ENCODE measurements around the gene ZG16B. TPM values are rescaled to one million over a fixed set of nuclear protein-coding genes. Genes with fewer than 3 reads are reported as not detected.

Gene ZG16B
- polyA plus RNA-seq, 1 experiment, result 0.40 TPM

DNA sequence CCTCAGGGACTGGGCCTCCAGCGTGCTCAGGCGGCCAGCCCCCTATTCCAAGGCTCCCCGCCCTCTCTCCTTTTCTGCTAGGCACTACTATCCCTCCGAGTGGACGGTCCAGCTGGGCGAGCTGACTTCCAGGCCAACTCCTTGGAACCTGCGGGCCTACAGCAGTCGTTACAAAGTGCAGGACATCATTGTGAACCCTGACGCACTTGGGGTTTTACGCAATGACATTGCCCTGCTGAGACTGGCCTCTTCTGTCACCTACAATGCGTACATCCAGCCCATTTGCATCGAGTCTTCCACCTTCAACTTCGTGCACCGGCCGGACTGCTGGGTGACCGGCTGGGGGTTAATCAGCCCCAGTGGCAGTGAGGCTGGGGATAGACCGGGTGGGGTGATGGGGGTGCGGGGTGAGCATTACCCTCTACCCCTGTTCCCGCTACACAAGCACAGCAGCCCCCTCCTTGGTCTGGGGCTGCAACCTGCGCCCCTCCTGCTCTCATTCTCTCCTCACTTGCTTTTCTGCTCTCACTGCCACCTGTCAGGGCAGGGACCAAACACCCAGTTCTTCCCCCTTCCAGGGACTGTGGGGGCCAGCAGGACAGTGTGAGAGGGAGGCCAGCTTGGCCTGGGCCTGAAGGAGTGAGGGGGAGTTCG lies 30.8 kb upstream of the ZG16B start:
- Histone ChIP-seq H3K27ac (ENCODE audit: low read depth, low read length) (no peak overlapping the region), H3K27me3 (ENCODE audit: control insufficient read depth, insufficient read depth, low read length) (peaks cover 11% of the 10 kb centered on the region), H3K9me3 (ENCODE audit: control insufficient read depth, insufficient read depth, low read length) (peaks cover 5% of the 10 kb centered on the region; the same call in 1 of the 2 replicates), H3K4me3 (ENCODE audit: low read depth, low read length) (no peak overlapping the region)
- TF ChIP-seq, protein P1, sequence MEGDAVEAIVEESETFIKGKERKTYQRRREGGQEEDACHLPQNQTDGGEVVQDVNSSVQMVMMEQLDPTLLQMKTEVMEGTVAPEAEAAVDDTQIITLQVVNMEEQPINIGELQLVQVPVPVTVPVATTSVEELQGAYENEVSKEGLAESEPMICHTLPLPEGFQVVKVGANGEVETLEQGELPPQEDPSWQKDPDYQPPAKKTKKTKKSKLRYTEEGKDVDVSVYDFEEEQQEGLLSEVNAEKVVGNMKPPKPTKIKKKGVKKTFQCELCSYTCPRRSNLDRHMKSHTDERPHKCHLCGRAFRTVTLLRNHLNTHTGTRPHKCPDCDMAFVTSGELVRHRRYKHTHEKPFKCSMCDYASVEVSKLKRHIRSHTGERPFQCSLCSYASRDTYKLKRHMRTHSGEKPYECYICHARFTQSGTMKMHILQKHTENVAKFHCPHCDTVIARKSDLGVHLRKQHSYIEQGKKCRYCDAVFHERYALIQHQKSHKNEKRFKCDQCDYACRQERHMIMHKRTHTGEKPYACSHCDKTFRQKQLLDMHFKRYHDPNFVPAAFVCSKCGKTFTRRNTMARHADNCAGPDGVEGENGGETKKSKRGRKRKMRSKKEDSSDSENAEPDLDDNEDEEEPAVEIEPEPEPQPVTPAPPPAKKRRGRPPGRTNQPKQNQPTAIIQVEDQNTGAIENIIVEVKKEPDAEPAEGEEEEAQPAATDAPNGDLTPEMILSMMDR (IDR thresholded peaks at IDR 0.05; ENCODE audit: low read depth, low read length), result no peak
- POLR2A ChIA-PET, result interaction anchor here (0.6 kb wide), 1 partner anchor 75 kb away, joined by 5 read pairs; no protein-coding TSS in a partner anchor
- CTCF ChIA-PET, result interaction anchor here (2.0 kb wide), 1 partner anchor 69 kb away, joined by 7 read pairs; no protein-coding TSS in a partner anchor
- no peak for DNase-seq (ENCODE audit: low read depth, low spot score)

DNA sequence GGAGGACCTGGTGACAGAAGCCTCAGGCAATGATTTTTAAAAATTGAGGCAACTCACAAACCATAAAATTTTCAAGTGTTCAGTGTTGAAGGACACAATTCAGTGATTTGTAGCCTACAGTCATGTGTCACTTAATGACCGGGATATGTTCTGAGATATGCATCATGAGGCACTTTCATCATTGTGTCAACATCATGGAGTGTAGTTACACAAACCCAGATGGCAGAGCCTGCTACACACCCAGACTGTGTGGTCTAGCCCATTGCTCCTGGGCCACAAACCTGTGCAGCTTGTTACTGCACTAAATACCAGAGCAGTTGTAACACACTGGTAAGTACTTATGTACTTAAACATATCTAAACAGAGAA lies 30.3 kb upstream of the ZG16B start:
- peaks cover 10% of the 10 kb centered on the region for H3K9me3 ChIP-seq (ENCODE audit: control insufficient read depth, insufficient read depth, low read length)
- no peak for DNase-seq (ENCODE audit: low read depth, low spot score)

DNA sequence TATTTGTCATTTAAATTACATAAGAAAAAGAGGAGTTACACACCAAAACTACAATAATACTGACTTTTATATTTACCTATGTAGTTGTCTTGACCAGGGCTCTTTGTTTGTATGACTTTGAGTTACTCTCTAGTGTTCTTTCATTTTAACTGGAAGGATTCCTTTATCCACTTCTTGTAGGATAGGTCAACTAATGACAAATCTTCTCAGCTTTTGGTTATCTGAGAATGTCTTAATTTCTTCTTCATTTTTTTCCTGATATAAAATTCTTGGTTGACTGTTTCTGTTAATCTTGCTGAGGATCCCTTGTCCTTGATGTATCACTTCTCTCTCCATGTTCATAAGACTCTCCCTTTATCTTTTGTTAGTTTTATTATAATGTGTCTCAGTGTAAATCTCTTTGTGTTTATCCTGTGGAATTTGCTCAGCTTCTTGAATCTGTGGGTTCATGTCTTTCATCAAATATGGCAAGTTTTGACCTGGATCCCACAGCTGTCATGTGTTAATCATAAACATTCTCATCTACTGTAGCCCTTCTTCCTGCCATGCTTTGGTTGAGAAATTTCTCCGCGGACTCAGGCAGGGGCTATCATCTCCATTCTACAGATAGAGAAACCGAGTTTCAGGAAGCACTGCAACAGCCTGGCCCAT lies 26.4 kb upstream of the ZG16B start:
- Histone ChIP-seq H3K27ac (ENCODE audit: low read depth, low read length) (no peak overlapping the region), H3K4me3 (ENCODE audit: low read depth, low read length) (no peak overlapping the region), H3K9me3 (ENCODE audit: control insufficient read depth, insufficient read depth, low read length) (peaks cover 13% of the 10 kb centered on the region), H3K27me3 (ENCODE audit: control insufficient read depth, insufficient read depth, low read length) (peaks cover 17% of the 10 kb centered on the region)
- DNase-seq (ENCODE audit: low read depth, low spot score), result no peak
- ChIA-PET POLR2A (no interaction called here), CTCF (no interaction called here)
- TF ChIP-seq, protein P1 (IDR thresholded peaks at IDR 0.05; ENCODE audit: low read depth, low read length), result no peak

More for the DNA sequence above, 30.3 kb upstream of the ZG16B start:
- H3K27ac ChIP-seq (ENCODE audit: low read depth, low read length), result no peak overlapping the region
- peaks cover 15% of the 10 kb centered on the region for H3K27me3 ChIP-seq (ENCODE audit: control insufficient read depth, insufficient read depth, low read length)
- CTCF ChIA-PET, result interaction anchor here (2.0 kb wide), 1 partner anchor 68 kb away, joined by 7 read pairs; no protein-coding TSS in a partner anchor
- H3K4me3 ChIP-seq (ENCODE audit: low read depth, low read length), result no peak overlapping the region
- TF ChIP-seq, protein P1 (IDR thresholded peaks at IDR 0.05; ENCODE audit: low read depth, low read length), result no peak
- POLR2A ChIA-PET, result no interaction called here

DNA sequence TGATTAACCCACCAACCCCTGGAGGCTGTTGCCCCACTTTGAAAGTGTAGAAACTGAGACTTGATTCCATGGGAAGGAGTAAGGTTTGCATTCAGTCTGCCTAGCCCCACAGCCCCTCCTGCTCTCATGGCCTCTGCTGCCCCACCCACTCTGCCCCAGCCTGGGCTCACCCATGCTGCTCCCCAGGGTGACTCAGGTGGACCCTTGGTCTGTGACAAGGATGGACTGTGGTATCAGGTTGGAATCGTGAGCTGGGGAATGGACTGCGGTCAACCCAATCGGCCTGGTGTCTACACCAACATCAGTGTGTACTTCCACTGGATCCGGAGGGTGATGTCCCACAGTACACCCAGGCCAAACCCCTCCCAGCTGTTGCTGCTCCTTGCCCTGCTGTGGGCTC lies 25.4 kb upstream of the ZG16B start:
- Histone ChIP-seq H3K4me3 (ENCODE audit: low read depth, low read length) (no peak overlapping the region), H3K27ac (ENCODE audit: low read depth, low read length) (no peak overlapping the region), H3K27me3 (ENCODE audit: control insufficient read depth, insufficient read depth, low read length) (peaks cover 20% of the 10 kb centered on the region), H3K9me3 (ENCODE audit: control insufficient read depth, insufficient read depth, low read length) (peaks cover 13% of the 10 kb centered on the region)
- DNase-seq (ENCODE audit: low read depth, low spot score), result no peak
- POLR2A ChIA-PET, result no interaction called here
- CTCF ChIA-PET, result no interaction called here
- TF ChIP-seq, protein P1 (IDR thresholded peaks at IDR 0.05; ENCODE audit: low read depth, low read length), result no peak

DNA sequence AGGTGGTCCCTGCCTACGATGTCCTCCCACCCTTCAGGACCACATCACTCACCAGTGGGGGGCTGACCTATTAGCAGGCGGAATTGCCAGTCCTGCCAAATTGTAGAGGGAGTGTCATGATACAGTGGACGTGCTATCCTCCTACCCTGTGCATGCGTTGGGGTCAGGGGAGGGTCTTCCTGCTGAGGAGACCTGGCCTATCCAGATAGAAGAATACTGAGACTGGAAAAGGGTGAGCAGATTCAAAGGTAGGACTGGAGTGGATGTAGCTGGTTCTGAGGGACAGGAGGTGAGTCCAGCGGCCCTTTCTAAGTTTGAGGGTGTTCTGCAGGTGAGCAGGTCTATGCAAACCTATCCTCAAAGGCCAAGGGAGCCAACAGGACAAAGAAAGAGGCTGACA lies 23.8 kb upstream of the ZG16B start:
- H3K9me3 ChIP-seq (ENCODE audit: control insufficient read depth, insufficient read depth, low read length), result peaks cover 13% of the 10 kb centered on the region
- DNase-seq (ENCODE audit: low read depth, low spot score), result no peak
- H3K27me3 ChIP-seq (ENCODE audit: control insufficient read depth, insufficient read depth, low read length), result peaks cover 29% of the 10 kb centered on the region
- CTCF ChIA-PET, result interaction anchor here (0.5 kb wide), 1 partner anchor 155 kb away, joined by 3 read pairs; no protein-coding TSS in a partner anchor
- no peak overlapping the region for H3K4me3 ChIP-seq (ENCODE audit: low read depth, low read length)
- H3K27ac ChIP-seq (ENCODE audit: low read depth, low read length), result no peak overlapping the region
- TF ChIP-seq, protein P1 (IDR thresholded peaks at IDR 0.05; ENCODE audit: low read depth, low read length), result no peak
- POLR2A ChIA-PET, result no interaction called here

Data from AG04450 (cell line).